Tibial artery (tissue), 4 donors: ENCODE data around the gene C2orf76.

Experiments
- DNase-seq, 2 donors: peaks; one replicate each; pipeline ENCODE4 v3.0.0-alpha.2; 2019
- H3K27ac ChIP-seq, 2 donors: fragments of 200-600 bp; sonication (generic) in 1 of 2; 1 replicate in 1 of 2; 2 replicates in 1 of 2; pipeline ENCODE4 v1.5.1; 2018 to 2019; ENCODE audit warnings: mild to moderate bottlenecking in 1 of 2
- H3K27me3 ChIP-seq, 2 donors: fragments of 200-600 bp; sonication (generic) in 1 of 2; one replicate each; pipeline versions ENCODE4 v1.5.1 to v1.6.0; 2016 to 2019
- H3K36me3 ChIP-seq, 3 donors: fragments of 200-600 bp; sonication (generic) in 2 of 3; one replicate each; pipeline ENCODE4 v1.5.1; 2016 to 2019; ENCODE audit warnings: mild to moderate bottlenecking in 2 of 3
- H3K4me1 ChIP-seq, 4 donors: fragments of 200-600 bp; sonication (generic) in 2 of 4; 1 replicate in 3 of 4; 2 replicates in 1 of 4; pipeline ENCODE4 v1.5.1; 2016 to 2019
- H3K4me3 ChIP-seq, 2 donors: fragments of 200-600 bp; sonication (generic) in 1 of 2; 1 replicate in 1 of 2; 2 replicates in 1 of 2; pipeline ENCODE4 v1.5.1; 2018 to 2019; ENCODE audit warnings: mild to moderate bottlenecking in 2 of 2
- H3K9me3 ChIP-seq, 3 donors: fragments of 200-600 bp; sonication (generic) in 1 of 3; one replicate each; pipeline ENCODE4 v1.5.1; 2016 to 2019
- intact Hi-C: fragments of 100-400 bp; cut with DNase I; formaldehyde crosslinking; loops from one replicate; pipeline ENCODE4 v1.15.0; 2023; ENCODE audit warnings: low total_unique reads
- TF ChIP-seq, protein P1 (sequence below), 2 experiments: fragments of 200-600 bp in 1 of 2; fragments of 450-650 bp in 1 of 2; IDR thresholded peaks; one replicate each; pipeline ENCODE4 v1.5.1; 2017 to 2019; ENCODE audit warnings: antibody characterized with exemption in 2 of 2, mild to moderate bottlenecking in 1 of 2, moderate library complexity in 1 of 2

Gene C2orf76

DNA sequence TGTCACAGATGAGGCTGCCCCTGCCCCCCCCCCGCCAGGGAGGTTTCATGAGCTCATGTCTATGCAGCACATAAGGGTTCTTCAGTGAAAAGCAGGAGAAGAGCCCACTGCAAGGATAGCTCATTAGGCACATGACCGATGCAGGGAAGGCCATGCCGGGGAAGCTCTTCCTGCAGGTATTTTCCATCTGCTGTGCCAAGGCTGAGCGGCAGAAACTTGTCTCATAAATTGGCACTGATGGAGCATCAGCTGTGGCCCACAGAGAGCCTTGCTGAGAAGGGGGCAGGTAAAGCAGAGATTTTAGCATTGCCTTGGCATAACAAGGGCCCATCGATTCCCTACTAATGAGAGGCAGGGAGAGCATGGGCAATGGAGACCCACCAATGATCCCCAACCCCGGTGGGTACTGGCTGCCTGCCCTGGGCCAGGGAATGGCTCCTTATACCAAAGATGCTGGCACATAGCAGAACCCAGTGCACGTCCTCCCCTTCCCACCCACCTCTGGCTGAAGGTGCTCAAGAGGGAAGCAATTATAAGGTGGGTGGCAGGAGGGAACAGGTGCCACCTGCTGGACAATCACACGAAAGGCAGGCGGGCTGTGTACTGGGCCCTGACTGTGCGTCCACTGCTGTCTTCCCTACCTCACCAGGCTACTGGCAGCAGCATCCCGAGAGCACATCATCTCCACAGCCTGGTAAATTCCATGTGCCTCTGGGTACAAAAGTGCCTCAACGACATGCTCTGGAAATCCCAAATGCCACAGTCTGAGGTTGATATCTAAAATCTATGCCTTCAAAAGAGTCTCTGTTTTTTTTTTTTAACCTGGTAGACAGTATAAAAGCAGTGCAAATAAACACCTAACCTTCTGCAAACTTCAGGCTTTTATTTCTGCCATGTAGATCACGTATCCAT lies 101.6 kb downstream of the C2orf76 start:
- Histone ChIP-seq H3K27ac (no peak overlapping the region), H3K27me3 (no peaks in the 10 kb centered on the region), H3K4me3 (no peak overlapping the region), H3K9me3 (no peaks in the 10 kb centered on the region), H3K4me1 (no peaks in the 10 kb centered on the region), H3K36me3 (peaks cover 0 to 22% (median 0%) of the 10 kb centered on the region in 3 donors)
- intact Hi-C loops, result no loop called here
- TF ChIP-seq, protein P1, sequence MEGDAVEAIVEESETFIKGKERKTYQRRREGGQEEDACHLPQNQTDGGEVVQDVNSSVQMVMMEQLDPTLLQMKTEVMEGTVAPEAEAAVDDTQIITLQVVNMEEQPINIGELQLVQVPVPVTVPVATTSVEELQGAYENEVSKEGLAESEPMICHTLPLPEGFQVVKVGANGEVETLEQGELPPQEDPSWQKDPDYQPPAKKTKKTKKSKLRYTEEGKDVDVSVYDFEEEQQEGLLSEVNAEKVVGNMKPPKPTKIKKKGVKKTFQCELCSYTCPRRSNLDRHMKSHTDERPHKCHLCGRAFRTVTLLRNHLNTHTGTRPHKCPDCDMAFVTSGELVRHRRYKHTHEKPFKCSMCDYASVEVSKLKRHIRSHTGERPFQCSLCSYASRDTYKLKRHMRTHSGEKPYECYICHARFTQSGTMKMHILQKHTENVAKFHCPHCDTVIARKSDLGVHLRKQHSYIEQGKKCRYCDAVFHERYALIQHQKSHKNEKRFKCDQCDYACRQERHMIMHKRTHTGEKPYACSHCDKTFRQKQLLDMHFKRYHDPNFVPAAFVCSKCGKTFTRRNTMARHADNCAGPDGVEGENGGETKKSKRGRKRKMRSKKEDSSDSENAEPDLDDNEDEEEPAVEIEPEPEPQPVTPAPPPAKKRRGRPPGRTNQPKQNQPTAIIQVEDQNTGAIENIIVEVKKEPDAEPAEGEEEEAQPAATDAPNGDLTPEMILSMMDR (IDR thresholded peaks at IDR 0.05), result peak; percentile 50 to 63
- no peak for DNase-seq

- Histone ChIP-seq H3K9me3 (no peaks in the 10 kb centered on the region), H3K4me1 (peaks cover 0 to 5% (median 0%) of the 10 kb centered on the region in 4 donors), H3K27ac (no peak overlapping the region), H3K36me3 (peaks cover 0 to 22% (median 0%) of the 10 kb centered on the region in 3 donors), H3K4me3 (no peak overlapping the region), H3K27me3 (no peaks in the 10 kb centered on the region)
- TF ChIP-seq, protein P1 (IDR thresholded peaks at IDR 0.05), result no peak
- no peak for DNase-seq
- intact Hi-C loops, result no loop called here
These were observed 103.0 kb downstream of the C2orf76 start for GRCh38 chr2:119263656-119264055.

GRCh38 chr2:119263025-119263424 lies 103.6 kb downstream of the C2orf76 start:
- Histone ChIP-seq H3K4me3 (no peak overlapping the region), H3K27me3 (no peaks in the 10 kb centered on the region), H3K27ac (no peak overlapping the region), H3K36me3 (peaks cover 0 to 22% (median 0%) of the 10 kb centered on the region in 3 donors), H3K9me3 (no peaks in the 10 kb centered on the region), H3K4me1 (peaks cover 0 to 5% (median 0%) of the 10 kb centered on the region in 4 donors)
- no peak for DNase-seq
- TF ChIP-seq, protein P1 (IDR thresholded peaks at IDR 0.05), result no peak
- intact Hi-C loops, result no loop called here

- H3K4me3 ChIP-seq, result no peak overlapping the region
- intact Hi-C loops, result no loop called here
- no peaks in the 10 kb centered on the region for H3K27me3 ChIP-seq
- peaks cover 0 to 5% (median 0%) of the 10 kb centered on the region in 4 donors for H3K4me1 ChIP-seq
- no peak overlapping the region for H3K27ac ChIP-seq
- peaks cover 0 to 34% (median 3%) of the 10 kb centered on the region in 3 donors for H3K36me3 ChIP-seq
- TF ChIP-seq, protein P1 (IDR thresholded peaks at IDR 0.05), result no peak
- no peak for DNase-seq
- H3K9me3 ChIP-seq, result no peaks in the 10 kb centered on the region
These were observed 105.0 kb downstream of the C2orf76 start for GRCh38 chr2:119261493-119262225.

DNA sequence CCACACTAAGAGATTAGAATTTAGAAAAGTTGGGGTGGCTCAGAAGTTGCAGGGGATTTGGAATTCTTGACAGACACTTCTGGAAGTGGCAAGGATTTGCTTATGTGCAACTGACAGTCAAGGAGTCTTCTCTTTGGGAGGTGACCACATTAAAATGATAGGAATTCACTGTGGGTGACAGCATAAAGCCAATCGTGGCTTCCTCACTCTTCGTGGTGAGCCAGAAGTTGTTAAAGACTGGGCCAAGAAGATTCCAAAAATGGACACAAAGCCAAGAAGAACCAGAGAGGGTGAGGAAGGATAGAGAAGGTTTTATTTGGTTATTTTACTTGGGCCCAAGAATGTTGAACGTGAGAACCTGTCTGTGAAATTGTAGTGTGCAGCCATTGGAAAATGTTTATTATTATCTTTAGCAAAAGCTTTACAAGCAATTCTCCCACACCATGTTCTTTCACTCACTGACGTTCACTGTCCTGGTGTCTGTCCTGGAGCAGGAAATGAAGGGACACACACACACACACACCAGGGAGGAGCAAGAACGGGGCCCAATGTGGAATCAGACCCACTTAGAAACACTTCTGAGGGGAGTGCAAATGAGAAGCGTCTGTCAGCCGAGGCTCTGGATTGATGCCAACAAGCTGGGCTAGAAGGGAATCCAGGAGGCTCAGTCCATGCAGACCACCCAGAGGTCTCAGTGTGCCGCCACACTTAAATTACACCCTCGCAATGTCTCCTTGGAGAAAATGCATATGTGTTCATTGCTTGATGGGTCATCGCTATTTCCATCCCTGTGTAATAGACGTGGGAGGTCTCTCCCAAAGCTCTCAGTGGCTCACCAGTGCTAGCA lies 105.8 kb downstream of the C2orf76 start:
- TF ChIP-seq, protein P1 (IDR thresholded peaks at IDR 0.05), result no peak
- Histone ChIP-seq H3K4me1 (peaks cover 0 to 5% (median 0%) of the 10 kb centered on the region in 4 donors), H3K27ac (no peak overlapping the region), H3K27me3 (no peaks in the 10 kb centered on the region), H3K36me3 (peaks cover 0 to 36% (median 3%) of the 10 kb centered on the region in 3 donors), H3K4me3 (no peak overlapping the region), H3K9me3 (no peaks in the 10 kb centered on the region)
- intact Hi-C loops, result no loop called here
- no peak for DNase-seq
